Measurements from ENCODE around the gene HEMK1.

- no peak for TF ChIP-seq CTCF (IDR thresholded peaks at IDR 0.05; ENCODE audit: low read depth, low read length, poor library complexity, severe bottlenecking)
- no peak for TF ChIP-seq EZH2phosphoT487 (IDR thresholded peaks at IDR 0.05; ENCODE audit: borderline replicate concordance, low read length)
These were observed 51.5 kb downstream of the HEMK1 start for GRCh38 chr3:50620820-50621219.

All from DOHH2 (cell line).